ENCODE data around the gene ZCCHC2. TPM values are rescaled to one million over a fixed set of nuclear protein-coding genes. Genes with fewer than 3 reads are reported as not detected.

ZCCHC2 gene
- total RNA-seq, 1 donor from 2014 or later = 10.7 TPM

- H3K27me3 ChIP-seq (ENCODE audit: control insufficient read depth, insufficient read depth, low read length) = no peaks in the 10 kb centered on the region
- no peak for DNase-seq (ENCODE audit: low read depth)
- no peak overlapping the region for H3K4me3 ChIP-seq (ENCODE audit: low read depth, low read length)
- no peaks in the 10 kb centered on the region for H3K36me3 ChIP-seq (ENCODE audit: control insufficient read depth, insufficient read depth, low read length)
- no peak for TF ChIP-seq CTCF (IDR thresholded peaks at IDR 0.05; ENCODE audit: insufficient read depth, low read length, poor library complexity, severe bottlenecking)
These were observed 9.1 kb downstream of the ZCCHC2 start for GRCh38 chr18:62531931-62532330.

DNA sequence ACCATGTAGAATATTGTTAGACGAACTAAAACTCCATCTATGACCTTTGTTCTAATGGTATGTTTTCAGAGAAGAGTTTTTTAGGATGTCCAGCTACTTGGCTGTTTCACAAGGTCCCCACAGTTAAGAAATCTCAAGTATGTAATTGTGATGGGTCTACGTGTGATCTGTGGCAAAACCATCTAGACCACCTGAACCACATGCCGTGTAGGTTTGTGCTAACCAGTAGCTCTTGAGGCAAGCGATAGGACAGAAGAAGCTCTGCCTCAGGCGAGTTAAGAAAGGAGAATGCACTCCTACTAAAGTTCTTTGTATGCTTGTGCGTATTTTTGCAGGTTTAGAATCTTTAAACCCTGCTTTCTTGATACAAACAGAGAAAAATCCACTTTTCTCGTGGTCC is 13.2 kb downstream of the ZCCHC2 start:
- no peaks in the 10 kb centered on the region for H3K36me3 ChIP-seq (ENCODE audit: control insufficient read depth, insufficient read depth, low read length)
- no peak for TF ChIP-seq CTCF (IDR thresholded peaks at IDR 0.05; ENCODE audit: insufficient read depth, low read length, poor library complexity, severe bottlenecking)
- H3K27me3 ChIP-seq (ENCODE audit: control insufficient read depth, insufficient read depth, low read length) = no peaks in the 10 kb centered on the region
- H3K4me3 ChIP-seq (ENCODE audit: low read depth, low read length) = no peak overlapping the region
- DNase-seq (ENCODE audit: low read depth) = no peak

GRCh38 chr18:62537042-62537894 is 14.4 kb downstream of the ZCCHC2 start:
- Histone ChIP-seq H3K4me3 (ENCODE audit: low read depth, low read length) (no peak overlapping the region), H3K27me3 (ENCODE audit: control insufficient read depth, insufficient read depth, low read length) (no peaks in the 10 kb centered on the region), H3K36me3 (ENCODE audit: control insufficient read depth, insufficient read depth, low read length) (no peaks in the 10 kb centered on the region)
- TF ChIP-seq CTCF (IDR thresholded peaks at IDR 0.05; ENCODE audit: insufficient read depth, low read length, poor library complexity, severe bottlenecking) = no peak
- no peak for DNase-seq (ENCODE audit: low read depth)

- no peak for TF ChIP-seq CTCF (IDR thresholded peaks at IDR 0.05; ENCODE audit: insufficient read depth, low read length, poor library complexity, severe bottlenecking)
- Histone ChIP-seq H3K4me3 (ENCODE audit: low read depth, low read length) (no peak overlapping the region), H3K36me3 (ENCODE audit: control insufficient read depth, insufficient read depth, low read length) (no peaks in the 10 kb centered on the region), H3K27me3 (ENCODE audit: control insufficient read depth, insufficient read depth, low read length) (no peaks in the 10 kb centered on the region)
- no peak for DNase-seq (ENCODE audit: low read depth)
These were observed 15.1 kb downstream of the ZCCHC2 start for GRCh38 chr18:62537946-62538345.

- H3K36me3 ChIP-seq (ENCODE audit: control insufficient read depth, insufficient read depth, low read length) = no peaks in the 10 kb centered on the region
- no peak for TF ChIP-seq CTCF (IDR thresholded peaks at IDR 0.05; ENCODE audit: insufficient read depth, low read length, poor library complexity, severe bottlenecking)
- DNase-seq (ENCODE audit: low read depth) = no peak
These were observed 16.1 kb downstream of the ZCCHC2 start for GRCh38 chr18:62538881-62539280.

More at GRCh38 chr18:62538881-62539280, 16.1 kb downstream of the ZCCHC2 start:
- no peak overlapping the region for H3K4me3 ChIP-seq (ENCODE audit: low read depth, low read length)
- H3K27me3 ChIP-seq (ENCODE audit: control insufficient read depth, insufficient read depth, low read length) = no peaks in the 10 kb centered on the region

Measured in kidney epithelial cell (primary cell).